SK-N-MC (cell line): ENCODE measurements around the gene ANO3.
"Not testable (repeated sequence)": the region's sequence is repeated elsewhere in the genome, so short reads cannot be mapped to it uniquely, and the experiment has no call there.

Experiments used
- DNase-seq: peaks from one replicate; pipeline ENCODE4 v3.0.0-alpha.2; 2011; ENCODE audit warnings: low read depth, low spot score
- H3K27ac ChIP-seq: fragments of 200-600 bp; sonication (generic); 2 replicates; pipeline ENCODE4 v1.5.1; 2016; ENCODE audit warnings: mixed run types
- H3K36me3 ChIP-seq: fragments of 200-600 bp; sonication (generic); 2 replicates; pipeline ENCODE4 v1.6.1; 2017; ENCODE audit warnings: antibody characterized with exemption, low read length, mixed read lengths; ENCODE audit not compliant: insufficient read depth
- H3K4me3 ChIP-seq: fragments of 200-600 bp; sonication (generic); 2 replicates; pipeline ENCODE4 v1.5.1; 2016
- H3K9ac ChIP-seq: fragments of 200-600 bp; sonication (generic); 2 replicates; pipeline ENCODE4 v1.8.0; 2017; ENCODE audit warnings: mixed run types, mixed read lengths; ENCODE audit not compliant: insufficient read length
- H3K9me3 ChIP-seq: fragments of 200-600 bp; sonication (generic); 2 replicates; pipeline ENCODE4 v1.6.1; 2017; ENCODE audit warnings: low read depth, mild to moderate bottlenecking, antibody characterized with exemption, low read length, moderate library complexity, mixed read lengths
- EZH2 ChIP-seq: fragments of 200-600 bp; sonication (generic); IDR thresholded peaks from one replicate; pipeline ENCODE4 v1.6.1; 2017; ENCODE audit warnings: antibody characterized with exemption
- FOXP2 ChIP-seq: optimal IDR thresholded peaks from 2 replicates; pipeline ENCODE3; 2011; ENCODE audit warnings: mild to moderate bottlenecking, moderate library complexity; ENCODE audit not compliant: insufficient read depth; ENCODE audit errors: extremely low read length, control extremely low read depth
- POLR2AphosphoS5 ChIP-seq: IDR thresholded peaks from 2 replicates; pipeline ENCODE4 v1.6.1; 2012; ENCODE audit warnings: mild to moderate bottlenecking, low read depth, low read length, borderline replicate concordance

The ANO3 gene

DNA sequence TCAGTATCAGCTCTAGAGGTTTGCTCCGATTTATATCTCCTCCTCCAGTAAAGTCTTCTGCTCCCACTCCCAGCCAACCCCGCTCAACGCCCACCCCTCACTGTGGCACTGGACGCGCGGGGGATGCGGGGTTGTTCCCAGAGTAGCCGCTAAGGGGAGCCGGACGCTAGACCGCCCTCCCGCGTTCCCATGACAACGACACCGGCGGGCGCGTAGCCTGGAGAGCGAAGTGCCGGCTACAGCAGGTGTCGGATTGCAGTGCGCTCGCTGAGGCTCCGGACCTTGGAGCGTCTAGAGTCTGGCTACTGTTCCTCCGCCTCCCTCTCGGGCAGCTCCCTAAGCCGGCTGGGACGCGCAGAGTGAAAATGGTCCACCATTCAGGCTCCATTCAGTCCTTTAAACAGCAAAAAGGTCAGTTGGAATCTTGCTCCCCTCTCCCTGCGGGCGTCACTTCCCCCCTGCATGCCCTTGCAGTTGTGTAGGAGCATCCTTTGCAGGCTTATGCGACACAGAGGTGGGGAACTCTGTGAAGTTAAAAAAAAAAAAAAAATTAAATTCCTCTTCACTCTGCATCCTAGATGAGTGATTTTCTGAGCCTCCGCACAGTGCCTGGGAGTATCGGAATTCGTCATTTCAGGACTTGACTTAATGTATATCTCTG is at the start of gene ANO3:
Gene ANO3, plus strand, starts transcription at position 220 of the 661 bp plus-strand sequence. Its CDS starts 146 bp downstream, at position 366.
- Histone ChIP-seq H3K9ac (no peak within 1 kb of the TSS), H3K4me3 (no peak within 1 kb of the TSS), H3K27ac (no peak within 1 kb of the TSS), H3K36me3 (no peaks in the 10 kb centered on the region), H3K9me3 (no peaks in the 10 kb centered on the region)
- TF ChIP-seq FOXP2 (no peak), POLR2AphosphoS5 (no peak), EZH2 (peak; percentile 40)
- DNase-seq, result no peak

DNA sequence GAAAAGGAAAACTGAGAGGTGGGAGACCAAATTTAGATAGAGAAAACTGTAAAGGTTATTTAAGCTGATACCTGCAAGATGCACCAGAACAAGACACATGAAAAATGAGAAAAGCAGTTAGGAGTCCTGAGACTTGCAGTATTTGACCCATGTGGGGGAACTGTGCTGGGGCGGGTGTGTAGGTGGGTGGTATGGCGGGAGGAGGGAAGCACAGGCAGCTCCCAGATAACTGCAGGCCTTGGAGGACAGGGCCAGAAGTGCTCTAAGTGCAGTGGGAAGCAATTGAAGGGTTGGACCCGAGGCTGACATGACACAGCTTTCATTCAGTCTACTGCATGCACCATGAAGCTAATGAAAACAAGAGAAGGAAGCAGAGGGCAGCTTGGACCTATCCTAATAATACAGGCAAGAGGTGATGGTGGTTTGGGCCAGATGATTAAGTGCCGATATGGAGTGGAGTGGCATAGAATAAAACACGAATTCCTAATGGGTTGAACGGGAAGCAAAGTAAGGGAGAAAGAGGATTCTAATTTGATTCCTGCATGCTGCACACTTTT is 48.0 kb upstream of the ANO3 start:
- Histone ChIP-seq H3K27ac (no peak overlapping the region), H3K9me3 (no peaks in the 10 kb centered on the region), H3K4me3 (peak overlapping the region; percentile 84), H3K36me3 (no peaks in the 10 kb centered on the region), H3K9ac (no peak overlapping the region)
- no peak for TF ChIP-seq FOXP2
- no peak for TF ChIP-seq POLR2AphosphoS5
- no peak for TF ChIP-seq EZH2
- DNase-seq, result no peak

DNA sequence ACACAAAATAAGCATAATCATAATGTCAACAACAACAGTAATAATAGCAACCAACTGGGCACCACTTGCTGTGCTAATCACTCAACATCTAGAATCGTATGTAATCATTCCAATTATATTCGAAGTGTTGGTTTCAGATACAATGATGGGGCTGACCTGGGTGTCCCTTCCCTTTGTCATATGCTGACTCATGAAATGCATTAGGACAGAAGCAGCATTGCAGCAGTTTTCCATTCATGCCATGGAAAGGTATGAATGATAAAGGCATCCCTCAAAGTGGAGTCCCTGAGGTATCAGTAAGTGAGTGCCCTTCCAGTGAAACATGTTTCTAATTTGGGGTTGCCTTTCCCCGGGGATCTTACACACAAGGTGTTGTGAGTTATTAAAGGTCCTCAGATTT is 46.3 kb upstream of the ANO3 start:
- no peak overlapping the region for H3K27ac ChIP-seq
- no peak for TF ChIP-seq FOXP2
- TF ChIP-seq EZH2, result no peak
- no peak for TF ChIP-seq POLR2AphosphoS5
- no peak for DNase-seq

DNA sequence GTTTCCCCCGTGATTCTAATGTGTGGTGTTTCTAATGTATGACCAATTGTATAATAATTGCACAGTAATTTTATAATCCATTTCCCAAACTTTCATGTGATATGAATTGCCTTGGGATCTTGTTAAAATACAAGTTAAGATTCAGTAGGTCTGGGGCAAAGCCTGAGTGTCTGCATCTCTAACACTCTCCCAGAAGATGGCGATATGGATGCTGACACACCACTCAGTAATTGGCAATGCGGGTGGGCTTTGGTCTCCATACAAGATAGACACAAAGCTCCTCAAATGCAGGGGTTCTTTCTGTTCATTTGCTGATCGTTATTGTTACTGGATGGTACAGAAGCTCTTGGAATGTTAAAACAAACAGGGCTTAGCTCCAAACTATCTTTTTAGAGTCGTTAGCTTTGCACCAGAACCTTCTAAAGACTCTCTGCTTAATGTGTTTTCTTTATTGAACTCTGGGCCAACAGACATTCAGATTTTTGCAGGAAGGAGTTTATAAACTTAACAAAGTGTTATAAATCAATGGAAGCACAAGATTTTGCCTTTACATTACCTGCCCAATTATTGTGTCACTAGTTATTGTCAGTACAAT is 45.4 kb upstream of the ANO3 start:
- H3K9ac ChIP-seq, result no peak overlapping the region
- no peak for DNase-seq

More for the DNA sequence above, 46.3 kb upstream of the ANO3 start:
- no peaks in the 10 kb centered on the region for H3K9me3 ChIP-seq
- H3K9ac ChIP-seq, result no peak overlapping the region
- H3K4me3 ChIP-seq, result no peak overlapping the region
- no peaks in the 10 kb centered on the region for H3K36me3 ChIP-seq

GRCh38 chr11:26287067-26287518 is 44.8 kb upstream of the ANO3 start:
- Histone ChIP-seq H3K4me3 (no peak overlapping the region), H3K9me3 (no peaks in the 10 kb centered on the region), H3K36me3 (no peaks in the 10 kb centered on the region), H3K27ac (no peak overlapping the region), H3K9ac (no peak overlapping the region)
- no peak for DNase-seq
- TF ChIP-seq FOXP2 (no peak), POLR2AphosphoS5 (no peak), EZH2 (no peak)

More for the DNA sequence above, 45.4 kb upstream of the ANO3 start:
- Histone ChIP-seq H3K27ac (no peak overlapping the region), H3K9me3 (no peaks in the 10 kb centered on the region), H3K36me3 (no peaks in the 10 kb centered on the region), H3K4me3 (no peak overlapping the region)
- TF ChIP-seq POLR2AphosphoS5 (no peak), EZH2 (no peak), FOXP2 (no peak)

GRCh38 chr11:26297189-26297975 is 34.5 kb upstream of the ANO3 start:
- no peak overlapping the region for H3K27ac ChIP-seq
- no peak for TF ChIP-seq FOXP2
- no peak for TF ChIP-seq POLR2AphosphoS5
- no peak for TF ChIP-seq EZH2
- no peaks in the 10 kb centered on the region for H3K36me3 ChIP-seq
- no peak overlapping the region for H3K4me3 ChIP-seq
- H3K9ac ChIP-seq, result no peak overlapping the region
- peak; percentile 65 for DNase-seq
- no peaks in the 10 kb centered on the region for H3K9me3 ChIP-seq

GRCh38 chr11:26316372-26316771 is 15.6 kb upstream of the ANO3 start:
- not testable (repeated sequence) for H3K4me3 ChIP-seq, DNase-seq, H3K9ac ChIP-seq, H3K9me3 ChIP-seq, H3K27ac ChIP-seq, H3K36me3 ChIP-seq

DNA sequence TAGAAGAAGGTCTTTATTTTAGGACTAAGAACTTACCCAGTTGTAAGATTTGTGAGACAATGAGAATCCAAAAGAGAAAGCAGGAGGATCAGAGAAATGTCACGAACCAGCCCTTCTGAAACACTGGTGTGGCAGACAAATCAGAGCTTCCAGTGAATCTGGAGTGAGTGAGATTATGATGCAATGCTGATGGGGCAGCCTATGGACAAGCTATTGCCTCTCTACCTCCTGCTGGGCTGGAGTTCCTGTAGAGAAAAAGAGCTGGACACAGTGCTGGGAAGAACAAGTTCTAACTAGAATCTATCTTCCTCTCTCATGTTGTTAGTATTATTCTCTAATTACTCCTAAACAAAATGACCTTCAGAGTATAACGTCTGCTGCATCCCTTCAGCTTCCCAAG is 12.0 kb upstream of the ANO3 start:
- no peak overlapping the region for H3K9ac ChIP-seq
- no peak for TF ChIP-seq FOXP2
- no peak for TF ChIP-seq POLR2AphosphoS5
- no peak for TF ChIP-seq EZH2
- no peaks in the 10 kb centered on the region for H3K9me3 ChIP-seq
- no peaks in the 10 kb centered on the region for H3K36me3 ChIP-seq
- no peak overlapping the region for H3K27ac ChIP-seq
- DNase-seq, result no peak
- no peak overlapping the region for H3K4me3 ChIP-seq
